ENCODE measurements around the gene RAB35. TPM values are rescaled to one million over a fixed set of nuclear protein-coding genes. Genes with fewer than 3 reads are reported as not detected.
A peak's percentile ranks its signal among the peaks of the same experiment; 100 is the strongest.

Gene RAB35
- total and polyA plus RNA-seq, 4 donors: 22.1 to 51.8 (median 37.1) TPM

DNA sequence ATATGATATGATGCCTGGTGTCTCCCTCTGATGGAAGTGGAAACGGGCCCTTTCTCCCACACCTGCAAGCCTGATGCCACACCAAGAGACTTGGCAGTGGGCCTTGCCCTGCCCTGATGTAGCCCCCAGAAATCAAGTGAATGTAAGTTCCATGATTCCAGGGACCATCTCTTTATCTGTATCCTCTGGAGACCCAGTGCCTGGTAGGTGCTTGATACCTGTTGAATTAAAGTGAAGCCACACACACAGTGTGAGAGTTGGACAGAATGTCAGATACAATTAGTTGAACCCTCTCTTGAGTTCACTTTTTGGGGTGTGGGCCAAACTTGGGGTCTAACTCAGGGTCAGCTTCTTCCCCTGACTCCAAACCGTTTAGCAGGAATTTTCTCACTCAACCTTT, 4.8 kb upstream of the RAB35 start:
- H3K9ac ChIP-seq (ENCODE audit: insufficient read depth in 1 of 2, low read length in 2 of 2): no peak overlapping the region
- H3K4me1 ChIP-seq (ENCODE audit: control insufficient read depth in 5 of 5, insufficient read depth in 5 of 5, low read length in 5 of 5): peaks cover 0 to 13% (median 10%) of the 10 kb centered on the region in 5 donors
- peaks cover 0 to 2% (median 0%) of the 10 kb centered on the region in 4 donors for H3K36me3 ChIP-seq (ENCODE audit: control insufficient read depth in 4 of 4, insufficient read depth in 4 of 4, low read length in 4 of 4)
- H3K9me3 ChIP-seq (ENCODE audit: control insufficient read depth in 4 of 4, insufficient read depth in 3 of 4, low read length in 3 of 4): no peaks in the 10 kb centered on the region
- no peak overlapping the region for H3K27ac ChIP-seq (ENCODE audit: low read depth in 1 of 2, low read length in 1 of 2)
- ATAC-seq (ENCODE audit: insufficient read depth, low FRiP score) (no peak), DNase-seq (no peak)
- H3K27me3 ChIP-seq (ENCODE audit: control insufficient read depth in 3 of 3, insufficient read depth in 3 of 3, low read length in 2 of 3): no peaks in the 10 kb centered on the region
- TF ChIP-seq CTCF (IDR thresholded peaks at IDR 0.05; ENCODE audit: control extremely low read depth, extremely low read depth): no peak
- no peak overlapping the region for H3K4me3 ChIP-seq
- 83 to 85% methylated on average over 2 of the region's 2 CpGs for WGBS, 2 donors

DNA sequence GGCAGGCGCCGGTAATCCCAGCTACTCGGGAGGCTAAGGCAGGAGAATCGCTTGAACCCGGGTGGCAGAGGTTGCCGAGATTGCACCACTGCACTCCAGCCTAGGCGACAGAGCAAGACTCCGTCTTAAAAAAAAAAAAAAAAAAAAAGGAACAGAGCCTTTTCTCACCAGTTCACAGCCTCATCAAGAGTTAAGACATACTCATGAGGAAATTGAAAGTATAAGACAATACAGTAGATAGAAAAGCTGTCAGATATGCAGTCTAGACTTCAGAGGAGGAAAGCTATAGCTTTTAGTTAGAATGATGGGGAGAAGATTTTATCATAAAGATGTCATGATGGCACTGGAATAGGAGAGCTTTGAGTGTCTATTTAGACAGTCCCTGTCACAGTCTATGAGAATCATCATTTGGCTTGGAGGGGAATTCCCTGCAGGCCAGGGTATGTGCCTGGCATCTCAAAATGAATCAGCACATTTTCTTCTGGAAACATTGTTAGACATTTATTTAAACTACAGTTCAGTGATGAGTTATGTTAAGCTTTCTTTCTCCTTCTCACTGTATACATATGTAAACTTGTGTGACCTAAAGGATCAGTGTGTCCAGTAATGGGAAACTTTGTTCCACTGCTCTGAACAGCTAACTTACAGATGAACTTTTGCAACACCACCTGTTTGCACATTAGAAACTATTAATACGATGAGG, 2.9 kb upstream of the RAB35 start:
- no peaks in the 10 kb centered on the region for H3K27me3 ChIP-seq (ENCODE audit: control insufficient read depth in 3 of 3, insufficient read depth in 3 of 3, low read length in 2 of 3)
- H3K27ac ChIP-seq (ENCODE audit: low read depth in 1 of 2, low read length in 1 of 2): no peak overlapping the region
- peaks cover 0 to 6% (median 2%) of the 10 kb centered on the region in 4 donors for H3K36me3 ChIP-seq (ENCODE audit: control insufficient read depth in 4 of 4, insufficient read depth in 4 of 4, low read length in 4 of 4)
- WGBS, 2 donors: 63 to 79% methylated on average over 9 of the region's 9 CpGs
- H3K4me3 ChIP-seq: no peak overlapping the region
- DNase-seq: no peak
- no peak overlapping the region for H3K9ac ChIP-seq (ENCODE audit: insufficient read depth in 1 of 2, low read length in 2 of 2)
- H3K4me1 ChIP-seq (ENCODE audit: control insufficient read depth in 5 of 5, insufficient read depth in 5 of 5, low read length in 5 of 5): peaks cover 6 to 27% (median 16%) of the 10 kb centered on the region in 5 donors
- TF ChIP-seq CTCF (IDR thresholded peaks at IDR 0.05; ENCODE audit: control extremely low read depth, extremely low read depth): no peak
- no peaks in the 10 kb centered on the region for H3K9me3 ChIP-seq (ENCODE audit: control insufficient read depth in 4 of 4, insufficient read depth in 3 of 4, low read length in 3 of 4)
- no peak for ATAC-seq (ENCODE audit: insufficient read depth, low FRiP score)

- Histone ChIP-seq H3K36me3 (ENCODE audit: control insufficient read depth in 4 of 4, insufficient read depth in 4 of 4, low read length in 4 of 4) (peaks cover 0 to 8% (median 5%) of the 10 kb centered on the region in 4 donors), H3K9me3 (ENCODE audit: control insufficient read depth in 4 of 4, insufficient read depth in 3 of 4, low read length in 3 of 4) (no peaks in the 10 kb centered on the region), H3K27me3 (ENCODE audit: control insufficient read depth in 3 of 3, insufficient read depth in 3 of 3, low read length in 2 of 3) (no peaks in the 10 kb centered on the region), H3K4me1 (ENCODE audit: control insufficient read depth in 5 of 5, insufficient read depth in 5 of 5, low read length in 5 of 5) (peaks cover 6 to 27% (median 19%) of the 10 kb centered on the region in 5 donors), H3K27ac (ENCODE audit: low read depth in 1 of 2, low read length in 1 of 2) (peak overlapping the region; percentile 60 to 70), H3K4me3 (no peak overlapping the region), H3K9ac (ENCODE audit: insufficient read depth in 1 of 2, low read length in 2 of 2) (no peak overlapping the region)
- TF ChIP-seq CTCF (IDR thresholded peaks at IDR 0.05; ENCODE audit: control extremely low read depth, extremely low read depth): no peak
- DNase-seq: no peak
- WGBS, 2 donors: 62 to 75% methylated on average over 11 of the region's 11 CpGs
- ATAC-seq (ENCODE audit: insufficient read depth, low FRiP score): no peak
These were observed 1.9 kb upstream of the RAB35 start for GRCh38 chr12:120118321-120119061.

All from lung (tissue), 12 donors.